ENCODE results near the gene NFATC3.

NFATC3 gene

DNA sequence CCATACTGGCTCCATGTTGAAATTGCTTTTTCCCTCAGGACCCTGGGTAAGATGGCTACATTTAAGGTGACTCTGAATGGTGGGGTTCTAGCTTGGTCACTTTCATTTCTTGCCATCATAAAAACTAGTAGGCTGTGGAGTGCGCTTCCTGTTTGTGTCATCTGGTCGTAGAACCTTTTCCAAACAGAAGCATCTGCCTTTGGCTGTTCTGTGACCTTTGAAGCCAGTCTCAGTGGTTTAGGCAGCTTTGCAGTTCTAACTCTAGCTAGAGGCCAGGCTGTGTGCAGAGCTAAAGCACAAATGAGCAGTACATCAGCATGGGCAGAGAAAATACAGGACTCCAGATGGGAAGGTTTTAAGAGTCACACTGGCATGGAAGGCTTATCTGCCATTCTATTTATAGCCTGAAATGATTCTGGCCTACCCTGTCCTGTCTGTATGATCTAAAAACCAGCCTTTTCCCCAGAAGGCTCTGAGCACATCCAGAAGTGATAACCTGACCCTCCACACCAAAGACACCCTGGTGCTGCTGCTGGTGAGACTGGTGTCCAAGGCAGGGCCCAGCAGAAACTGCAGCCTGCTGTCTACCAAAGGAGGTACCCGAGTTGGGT lies 142.1 kb downstream of the NFATC3 start:
- H3K4me3 ChIP-seq (ENCODE audit: low read depth, low read length) = no peak overlapping the region
- no peak for DNase-seq (ENCODE audit: low read depth)
- TF ChIP-seq POLR2A (IDR thresholded peaks at IDR 0.05; ENCODE audit: extremely low read depth, insufficient read length) (no peak), MYC (IDR thresholded peaks at IDR 0.05; ENCODE audit: low read depth, low read length) (no peak), CTCF (IDR thresholded peaks at IDR 0.05; ENCODE audit: low read depth, low read length) (no peak)
- TF ChIP-seq, protein P1, sequence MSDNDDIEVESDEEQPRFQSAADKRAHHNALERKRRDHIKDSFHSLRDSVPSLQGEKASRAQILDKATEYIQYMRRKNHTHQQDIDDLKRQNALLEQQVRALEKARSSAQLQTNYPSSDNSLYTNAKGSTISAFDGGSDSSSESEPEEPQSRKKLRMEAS (IDR thresholded peaks at IDR 0.05; ENCODE audit: low read depth, low read length) = no peak

- no peak for TF ChIP-seq MYC (IDR thresholded peaks at IDR 0.05; ENCODE audit: low read depth, low read length)
- TF ChIP-seq, protein P1 (IDR thresholded peaks at IDR 0.05; ENCODE audit: low read depth, low read length) = no peak
- H3K4me3 ChIP-seq (ENCODE audit: low read depth, low read length) = no peak overlapping the region
- DNase-seq (ENCODE audit: low read depth) = no peak
Observed at GRCh38 chr16:68227850-68228553, 142.8 kb downstream of the NFATC3 start.

GRCh38 chr16:68228652-68229051 lies 143.5 kb downstream of the NFATC3 start:
- TF ChIP-seq CTCF (IDR thresholded peaks at IDR 0.05; ENCODE audit: low read depth, low read length) (no peak), MYC (IDR thresholded peaks at IDR 0.05; ENCODE audit: low read depth, low read length) (no peak), POLR2A (IDR thresholded peaks at IDR 0.05; ENCODE audit: extremely low read depth, insufficient read length) (no peak)
- TF ChIP-seq, protein P1 (IDR thresholded peaks at IDR 0.05; ENCODE audit: low read depth, low read length) = no peak
- no peak overlapping the region for H3K4me3 ChIP-seq (ENCODE audit: low read depth, low read length)
- DNase-seq (ENCODE audit: low read depth) = no peak

DNA sequence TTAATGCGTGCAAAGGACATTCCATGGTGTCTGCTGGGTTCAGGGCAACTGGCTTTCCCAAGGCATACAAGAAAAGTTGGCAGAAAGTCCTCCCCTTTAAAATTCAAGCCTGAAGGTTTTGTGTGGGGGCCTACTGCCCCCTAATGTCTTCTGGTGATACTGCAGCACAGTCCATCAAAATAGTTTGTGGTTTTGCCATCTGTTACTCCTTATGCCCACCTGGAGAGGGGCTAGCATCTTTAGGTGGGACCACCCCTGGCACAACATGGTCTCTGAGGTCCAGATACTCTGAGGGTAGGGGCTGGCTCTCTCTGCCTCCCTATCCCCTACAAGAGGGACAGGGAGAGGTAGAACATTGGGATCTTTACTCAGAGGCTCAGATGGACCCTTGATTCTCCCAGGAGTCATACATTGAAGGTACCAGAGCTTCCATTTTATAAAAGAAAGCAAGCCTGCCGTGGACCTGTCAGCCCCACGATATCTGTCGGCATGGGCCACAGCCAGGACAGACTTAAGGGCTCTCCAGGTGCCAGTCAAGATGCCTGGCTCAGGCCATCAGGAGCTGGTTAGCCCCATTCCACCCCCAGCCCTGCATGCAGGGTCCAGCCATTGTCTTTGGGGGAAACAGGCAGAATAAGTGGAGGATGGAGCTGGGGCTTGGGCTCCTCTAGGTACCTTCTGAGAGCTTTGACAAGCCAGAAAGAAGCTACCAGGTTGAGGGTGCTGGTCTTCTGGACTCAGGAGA lies 144.4 kb downstream of the NFATC3 start:
- TF ChIP-seq CTCF (IDR thresholded peaks at IDR 0.05; ENCODE audit: low read depth, low read length) = peak; percentile 80
- no peak for TF ChIP-seq MYC (IDR thresholded peaks at IDR 0.05; ENCODE audit: low read depth, low read length)
- TF ChIP-seq POLR2A (IDR thresholded peaks at IDR 0.05; ENCODE audit: extremely low read depth, insufficient read length) = no peak
- TF ChIP-seq, protein P1 (IDR thresholded peaks at IDR 0.05; ENCODE audit: low read depth, low read length) = no peak
- no peak overlapping the region for H3K4me3 ChIP-seq (ENCODE audit: low read depth, low read length)
- DNase-seq (ENCODE audit: low read depth) = peak; percentile 64

DNA sequence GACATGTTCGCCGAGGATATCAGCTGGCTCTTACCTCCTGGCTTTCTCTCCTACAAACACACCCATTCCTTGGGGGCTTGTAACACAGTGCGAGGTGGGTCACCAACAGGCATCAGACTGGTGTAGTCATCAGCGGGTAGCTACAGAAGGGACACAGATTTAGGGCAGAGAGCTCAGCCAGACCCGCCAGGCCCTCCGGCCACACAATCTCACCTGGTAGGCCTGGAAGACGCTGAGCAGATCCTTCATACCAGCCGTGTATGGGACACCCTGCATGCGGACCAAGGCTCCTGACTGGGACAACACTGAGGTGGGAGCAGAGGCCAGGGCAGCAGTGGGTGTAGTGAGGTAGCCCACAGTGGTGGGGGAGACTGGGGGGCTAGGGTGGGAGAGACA lies 145.0 kb downstream of the NFATC3 start:
- DNase-seq (ENCODE audit: low read depth) = no peak
- TF ChIP-seq CTCF (IDR thresholded peaks at IDR 0.05; ENCODE audit: low read depth, low read length) (no peak), MYC (IDR thresholded peaks at IDR 0.05; ENCODE audit: low read depth, low read length) (no peak), POLR2A (IDR thresholded peaks at IDR 0.05; ENCODE audit: extremely low read depth, insufficient read length) (no peak)
- TF ChIP-seq, protein P1 (IDR thresholded peaks at IDR 0.05; ENCODE audit: low read depth, low read length) = no peak
- H3K4me3 ChIP-seq (ENCODE audit: low read depth, low read length) = no peak overlapping the region

DNA sequence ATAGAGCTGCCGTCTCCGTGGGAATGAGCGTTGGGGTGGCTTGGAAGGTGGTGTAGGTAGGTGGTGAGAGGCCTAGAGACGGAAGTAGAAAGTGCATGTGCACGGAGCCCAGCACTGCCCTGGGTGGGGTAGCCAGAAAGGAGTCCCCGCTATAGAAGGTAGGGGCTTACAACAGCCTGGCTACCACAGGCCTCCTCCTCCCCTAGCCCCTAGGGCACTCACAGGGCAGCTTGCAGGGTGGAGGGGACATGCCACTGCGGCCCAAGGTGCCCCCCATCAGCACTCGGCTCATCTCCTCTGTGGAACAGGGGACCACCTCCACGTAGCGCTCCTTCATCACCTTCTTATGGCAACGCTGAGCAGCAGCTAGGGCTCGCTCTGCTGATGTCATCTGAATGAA lies 145.8 kb downstream of the NFATC3 start:
- TF ChIP-seq, protein P1 (IDR thresholded peaks at IDR 0.05; ENCODE audit: low read depth, low read length) = no peak
- TF ChIP-seq POLR2A (IDR thresholded peaks at IDR 0.05; ENCODE audit: extremely low read depth, insufficient read length) (no peak), CTCF (IDR thresholded peaks at IDR 0.05; ENCODE audit: low read depth, low read length) (no peak), MYC (IDR thresholded peaks at IDR 0.05; ENCODE audit: low read depth, low read length) (no peak)
- DNase-seq (ENCODE audit: low read depth) = no peak
- H3K4me3 ChIP-seq (ENCODE audit: low read depth, low read length) = no peak overlapping the region
